Activated CD8-positive, alpha-beta memory T cell treated with anti-CD3 and anti-CD28 coated beads for 36 hours (primary cell): Measurements from ENCODE around the gene AMFR. TPM values are rescaled to one million over a fixed set of nuclear protein-coding genes. Genes with fewer than 3 reads are reported as not detected.

Experiments
- total RNA-seq, 2 experiments: library from RNA; stranded (reverse); gene quantifications; one replicate each; pipeline ENCODE4 v1.2.3, GENCODE V29; 2021

Gene AMFR
- total RNA-seq, 2 experiments from 2014 or later, result 56.7 to 56.9 TPM

Other genes with a start within 250 kb of the AMFR start
- gene GNAO1, start 234.1 kb downstream of the AMFR start, total RNA-seq, result 1 to 10 TPM; 4.9 to 5.2 TPM
- 100 to 1,000 TPM; 349 to 353 TPM for gene NUDT21, start 25.8 kb upstream of the AMFR start, total RNA-seq
- gene OGFOD1, start 26.0 kb upstream of the AMFR start, total RNA-seq, result 10 to 100 TPM; 92.8 to 98.3 TPM
- 10 to 100 TPM; 10.7 to 14.0 TPM for gene BBS2, start 94.5 kb upstream of the AMFR start, total RNA-seq
- not detected for gene MT4, start 139.5 kb upstream of the AMFR start, total RNA-seq
- 1 to 10 TPM; 2.6 to 3.1 TPM for gene MT3, start 164.0 kb upstream of the AMFR start, total RNA-seq
- 100 to 1,000 TPM; 133 to 142 TPM for gene MT2A, start 183.0 kb upstream of the AMFR start, total RNA-seq
- 10 to 100 TPM; 45.0 to 49.7 TPM for gene MT1E, start 200.2 kb upstream of the AMFR start, total RNA-seq
- gene MT1M, start 207.1 kb upstream of the AMFR start, total RNA-seq, result not detected
- 1 to 10 TPM in 1 of 2 experiments, not detected in 1; 1.1 TPM for gene MT1A, start 213.1 kb upstream of the AMFR start, total RNA-seq
- not detected for gene MT1B, start 226.3 kb upstream of the AMFR start, total RNA-seq
- gene MT1F, start 232.4 kb upstream of the AMFR start, total RNA-seq, result 10 to 100 TPM in 1 of 2 experiments, 1 to 10 TPM in 1; 9.6 to 10.1 TPM
- 10 to 100 TPM; 15.3 to 16.6 TPM for gene MT1G, start 242.5 kb upstream of the AMFR start, total RNA-seq
- 1 to 10 TPM in 1 of 2 experiments, under 1 TPM in 1; 0.63 to 1.1 TPM for gene MT1H, start 244.3 kb upstream of the AMFR start, total RNA-seq